ENCODE measurements around the gene CFAP58. TPM values are rescaled to one million over a fixed set of nuclear protein-coding genes. Genes with fewer than 3 reads are reported as not detected.

CFAP58 gene
- total and polyA plus RNA-seq, 2 donors (not counting 3 experiments of a cell fraction or from before 2014, with no cell fraction given) = 0.07 to 0.29 TPM

DNA sequence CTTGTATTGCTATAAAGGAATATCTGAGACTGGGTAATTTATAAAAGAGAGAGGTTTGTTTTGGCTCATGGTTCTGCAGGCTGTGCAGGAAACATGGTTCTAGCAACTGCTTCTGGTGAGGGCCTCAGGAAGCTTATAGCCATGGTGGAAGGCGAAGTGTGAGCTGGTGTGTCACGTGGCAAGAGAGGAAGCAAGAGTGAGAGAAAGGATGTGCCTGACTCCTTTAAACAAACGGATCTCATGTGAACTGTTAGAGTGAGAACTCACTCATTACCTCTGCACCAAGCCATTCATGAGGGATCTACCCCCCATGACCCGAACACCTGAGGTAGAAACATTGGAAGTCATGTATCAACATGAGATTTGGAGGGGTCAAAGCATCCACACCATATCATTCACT, 7.7 kb upstream of the CFAP58 start:
- intact Hi-C loops (cut with micrococcal nuclease) (no loop called here), dilution Hi-C loops (cut with MboI; ENCODE audit: extremely low pct_ligation_motif_present, low sequenced_read_pairs) (no loop called here)
- Histone ChIP-seq H3K9ac (replicated peaks; ENCODE audit: extremely low read depth, insufficient read depth, low read length) (no peak overlapping the region), H3K4me2 (ENCODE audit: insufficient read depth, low read length) (no peak overlapping the region), H3K79me2 (ENCODE audit: control insufficient read depth, insufficient read depth, low read length) (no peaks in the 10 kb centered on the region), H3K4me1 (ENCODE audit: control insufficient read depth, extremely low read depth, insufficient read depth, low read length) (peaks cover 21% of the 10 kb centered on the region), H3K4me3 (replicated peaks in 1 of 3; ENCODE audit: insufficient read depth in 1 of 3, low read depth in 1 of 3, low read length in 3 of 3) (no peak overlapping the region), H3K27ac (ENCODE audit: insufficient read depth, low read depth, low read length) (no peak overlapping the region), H3K27me3 (ENCODE audit: control insufficient read depth in 2 of 2, insufficient read depth in 2 of 2, low read length in 2 of 2) (no peaks in the 10 kb centered on the region), H3K36me3 (ENCODE audit: control insufficient read depth in 2 of 2, extremely low read depth in 1 of 2, insufficient read depth in 2 of 2, low read length in 2 of 2) (no peaks in the 10 kb centered on the region), H3K9me3 (replicated peaks; ENCODE audit: control insufficient read depth, insufficient read depth, low read length) (no peaks in the 10 kb centered on the region), H2AFZ (ENCODE audit: low read depth, low read length) (no peak overlapping the region), H4K20me1 (replicated peaks; ENCODE audit: control insufficient read depth, extremely low read depth, insufficient read depth, low read length) (no peaks in the 10 kb centered on the region), H3K9me1 (replicated peaks; ENCODE audit: control insufficient read depth, extremely low read depth, insufficient read depth, low read length) (no peaks in the 10 kb centered on the region)
- ChIA-PET CTCF (interaction anchor here (1.6 to 3.5 kb wide), 3 partner anchors 40 to 72 kb away, joined by 9 to 26 read pairs (median 12); no protein-coding TSS in a partner anchor), POLR2A (no interaction called here)
- FAIRE-seq = peak; percentile 57
- DNase-seq (ENCODE audit: low read depth, low spot score) = no peak
- TF ChIP-seq POLR2A (IDR thresholded peaks at IDR 0.05; ENCODE audit: low read depth, low read length) (no peak), EZH2 (IDR thresholded peaks at IDR 0.05; ENCODE audit: borderline replicate concordance, low read depth, low read length, severe bottlenecking) (no peak), MYC (IDR thresholded peaks at IDR 0.05; ENCODE audit: low read depth, low read length) (no peak), POLR2AphosphoS5 (IDR thresholded peaks at IDR 0.05; ENCODE audit: insufficient read depth, low read depth, low read length) (no peak), FOS (IDR thresholded peaks at IDR 0.05; ENCODE audit: borderline replicate concordance, insufficient read depth, low read length) (no peak), GATA2 (IDR thresholded peaks at IDR 0.05; ENCODE audit: insufficient read depth, insufficient read length, low read depth, low read length) (no peak), JUN (IDR thresholded peaks at IDR 0.05; ENCODE audit: borderline replicate concordance, insufficient read depth, insufficient read length, low read depth) (no peak)
- TF ChIP-seq, protein P1, sequence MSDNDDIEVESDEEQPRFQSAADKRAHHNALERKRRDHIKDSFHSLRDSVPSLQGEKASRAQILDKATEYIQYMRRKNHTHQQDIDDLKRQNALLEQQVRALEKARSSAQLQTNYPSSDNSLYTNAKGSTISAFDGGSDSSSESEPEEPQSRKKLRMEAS (IDR thresholded peaks at IDR 0.05; ENCODE audit: insufficient read depth, insufficient read length) = no peak
- TF ChIP-seq, protein P2, sequence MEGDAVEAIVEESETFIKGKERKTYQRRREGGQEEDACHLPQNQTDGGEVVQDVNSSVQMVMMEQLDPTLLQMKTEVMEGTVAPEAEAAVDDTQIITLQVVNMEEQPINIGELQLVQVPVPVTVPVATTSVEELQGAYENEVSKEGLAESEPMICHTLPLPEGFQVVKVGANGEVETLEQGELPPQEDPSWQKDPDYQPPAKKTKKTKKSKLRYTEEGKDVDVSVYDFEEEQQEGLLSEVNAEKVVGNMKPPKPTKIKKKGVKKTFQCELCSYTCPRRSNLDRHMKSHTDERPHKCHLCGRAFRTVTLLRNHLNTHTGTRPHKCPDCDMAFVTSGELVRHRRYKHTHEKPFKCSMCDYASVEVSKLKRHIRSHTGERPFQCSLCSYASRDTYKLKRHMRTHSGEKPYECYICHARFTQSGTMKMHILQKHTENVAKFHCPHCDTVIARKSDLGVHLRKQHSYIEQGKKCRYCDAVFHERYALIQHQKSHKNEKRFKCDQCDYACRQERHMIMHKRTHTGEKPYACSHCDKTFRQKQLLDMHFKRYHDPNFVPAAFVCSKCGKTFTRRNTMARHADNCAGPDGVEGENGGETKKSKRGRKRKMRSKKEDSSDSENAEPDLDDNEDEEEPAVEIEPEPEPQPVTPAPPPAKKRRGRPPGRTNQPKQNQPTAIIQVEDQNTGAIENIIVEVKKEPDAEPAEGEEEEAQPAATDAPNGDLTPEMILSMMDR (IDR thresholded peaks at IDR 0.05; ENCODE audit: extremely low read depth in 1 of 2, insufficient read depth in 1 of 2, low read depth in 1 of 2, low read length in 2 of 2) = no peak
- no TSS peak for BruUV-seq (replicated peaks)
